SW480 (cell line): Measurements from ENCODE around the gene PNMA6F.
"Not testable (repeated sequence)": the region's sequence is repeated elsewhere in the genome, so short reads cannot be mapped to it uniquely, and the experiment has no call there.

ENCODE experiments used
- DNase-seq: peaks from one replicate; pipeline ENCODE4 v3.0.0-alpha.2; 2016; ENCODE audit warnings: low spot score

The PNMA6F gene

DNA sequence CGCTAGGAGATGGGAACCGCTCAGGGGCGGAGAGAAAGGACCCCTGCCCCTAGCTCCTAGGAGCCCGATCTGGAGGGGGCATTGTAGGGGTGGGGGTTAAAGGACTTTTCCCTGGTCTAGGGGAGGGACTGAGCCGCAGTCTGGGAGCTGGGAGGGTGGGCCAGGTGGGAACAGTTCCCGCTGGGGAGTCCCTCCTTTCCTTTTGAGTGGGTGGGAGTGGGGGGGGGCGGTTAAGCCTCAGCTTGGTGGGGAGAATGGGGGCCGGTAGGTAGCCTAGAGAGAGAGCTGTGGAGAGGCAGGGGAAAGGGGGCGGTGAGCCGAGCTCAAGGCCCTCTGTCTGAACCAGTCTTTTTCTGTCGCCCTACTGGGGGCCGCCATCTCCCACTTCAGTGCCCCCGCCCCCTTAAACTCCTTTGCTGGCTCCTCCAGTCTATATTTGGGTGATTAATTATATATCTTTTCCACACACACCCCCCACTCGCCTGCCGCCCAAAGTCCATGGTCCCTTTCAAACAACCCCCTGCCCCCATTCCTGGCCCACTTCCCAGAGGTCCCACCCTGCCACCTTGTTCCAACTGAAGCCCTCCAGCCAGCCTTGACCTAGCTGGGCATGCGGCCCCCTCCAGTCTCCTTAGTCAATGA lies 13.2 kb upstream of the PNMA6F start:
- no peak for DNase-seq

DNA sequence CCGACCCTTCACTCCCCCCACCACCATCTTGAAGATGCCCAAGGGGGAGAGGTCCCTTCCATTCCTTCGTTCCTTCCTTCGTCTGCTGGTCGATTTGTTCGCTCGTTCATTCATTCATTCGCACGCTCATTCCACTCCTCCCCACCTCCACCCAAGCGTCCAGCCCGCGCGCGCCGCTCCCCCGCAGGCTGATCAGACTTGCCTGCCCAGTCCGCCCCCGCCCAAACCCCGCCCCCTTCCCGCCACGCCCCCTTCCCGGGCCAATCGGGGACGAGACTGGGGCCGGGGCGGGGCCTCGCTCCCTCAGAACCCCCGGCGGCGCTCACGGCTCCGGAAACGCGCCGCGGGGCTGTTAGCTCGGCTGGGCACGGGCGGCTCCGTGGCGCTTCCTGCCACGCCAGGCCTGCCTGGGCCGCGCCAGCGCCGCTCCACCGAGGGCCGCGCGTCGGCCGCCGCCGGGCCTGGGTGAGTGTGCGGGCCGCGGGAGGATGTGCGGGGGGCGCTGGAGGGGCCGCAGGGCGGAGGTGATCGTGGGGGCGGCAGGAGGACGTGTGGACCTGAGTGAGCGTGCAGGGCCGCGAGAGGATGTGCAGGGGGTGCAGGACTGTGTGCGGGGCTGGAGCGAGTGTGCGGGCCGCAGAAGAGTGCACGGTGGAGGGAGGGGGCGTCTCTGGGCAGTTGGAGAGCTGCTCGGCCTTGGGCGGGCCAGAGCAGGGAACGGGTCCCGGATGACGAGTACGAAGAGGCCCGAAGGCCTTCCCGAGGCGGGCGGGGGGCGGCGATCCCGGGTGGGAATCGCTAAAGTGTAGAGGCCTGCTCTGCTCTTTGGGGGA lies 12.5 kb upstream of the PNMA6F start, which contains the start of gene ZNF275:
Gene ZNF275, plus strand, starts transcription at position 333 of the 833 bp plus-strand sequence. CDS start 2,527 bp downstream, outside the sequence.
- peak; percentile 76 for DNase-seq

DNA sequence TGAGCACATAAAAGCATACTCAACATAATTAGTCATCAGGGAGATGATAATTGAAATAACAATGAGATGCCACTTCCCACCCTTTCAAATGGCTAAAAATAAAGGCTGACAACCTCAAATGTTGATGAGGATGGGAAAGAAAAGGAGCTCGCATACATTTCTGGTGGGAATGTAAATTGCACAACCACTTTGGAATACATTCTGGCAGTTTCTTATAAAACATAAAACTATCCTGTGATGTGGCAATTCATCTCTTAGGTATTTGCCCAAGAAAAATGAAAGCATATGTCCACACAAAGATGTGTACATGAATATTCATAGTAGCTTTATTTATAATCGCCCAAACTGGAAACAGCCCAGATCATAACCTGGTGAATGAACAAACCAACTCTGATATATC lies 11.7 kb upstream of the PNMA6F start:
- peak; percentile 13 for DNase-seq

DNA sequence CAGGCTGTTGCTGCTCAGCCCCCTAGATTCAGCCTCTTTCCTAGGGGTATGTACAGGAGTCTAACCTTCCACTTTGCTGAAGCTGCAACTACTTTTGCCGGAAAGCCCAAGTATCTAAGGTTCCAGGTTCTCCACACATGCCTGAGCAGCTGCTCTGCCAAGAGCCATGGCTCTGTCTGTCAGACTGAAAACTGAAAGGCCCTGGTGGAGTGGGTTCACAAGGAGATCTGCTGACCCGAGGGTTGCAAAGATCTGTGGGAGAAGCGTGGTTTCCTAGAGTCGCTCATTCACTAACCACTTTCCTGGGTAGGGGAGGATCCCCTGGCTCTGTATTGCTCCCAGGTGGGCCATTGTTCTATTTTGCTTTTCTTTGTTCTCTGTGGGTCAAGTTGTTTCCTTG lies 6.0 kb upstream of the PNMA6F start:
- no peak for DNase-seq

DNA sequence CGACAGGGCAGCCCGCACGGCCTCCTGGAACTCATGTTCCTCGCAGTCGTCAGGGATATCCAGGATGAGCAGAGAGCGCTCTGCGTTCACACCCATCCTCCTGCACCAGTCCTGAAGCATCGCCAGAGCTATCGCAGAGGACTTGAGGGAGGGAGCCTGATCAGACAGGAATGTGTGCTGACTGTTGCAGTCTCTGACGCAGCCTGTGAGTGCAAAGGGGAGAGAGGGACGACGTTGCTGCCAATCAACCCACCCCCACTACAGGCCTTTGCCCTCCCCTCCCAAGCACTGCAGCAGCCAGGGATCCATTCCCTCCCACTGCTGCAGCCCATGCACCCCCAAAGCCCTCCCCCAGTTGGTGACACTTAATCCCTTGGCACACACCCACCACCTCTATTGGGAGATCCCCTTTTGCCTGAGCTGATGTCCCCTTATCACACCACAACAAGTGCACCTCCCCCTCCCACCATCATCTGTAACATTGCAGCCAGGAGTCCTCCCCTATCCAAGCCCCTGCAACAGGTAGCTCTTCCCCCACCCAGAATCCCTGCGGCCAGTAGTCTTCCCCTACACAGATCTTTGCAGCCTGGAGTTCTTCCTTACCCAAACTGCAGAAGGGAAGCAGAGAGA lies 897 bp downstream of the PNMA6F start:
- no peak for DNase-seq

DNA sequence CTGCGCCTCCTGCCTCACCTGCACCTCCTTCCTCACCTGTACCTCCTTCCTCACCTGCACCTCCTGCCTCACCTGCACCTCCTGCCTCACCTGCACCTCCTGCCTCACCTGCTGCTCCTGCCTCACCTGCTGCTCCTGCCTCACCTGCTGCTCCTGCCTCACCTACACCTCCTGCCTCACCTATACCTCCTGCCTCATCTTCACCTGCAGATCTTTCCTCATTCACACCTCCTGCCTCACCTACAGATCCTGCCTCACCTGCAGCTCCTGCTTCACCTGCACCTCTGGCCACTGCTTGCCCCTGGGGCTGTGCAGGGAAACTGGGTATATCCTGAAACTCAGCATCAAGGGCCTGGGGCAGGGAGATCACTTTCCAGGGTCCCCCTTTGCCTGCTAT lies 1.5 kb downstream of the PNMA6F start:
- DNase-seq: not testable (repeated sequence)

DNA sequence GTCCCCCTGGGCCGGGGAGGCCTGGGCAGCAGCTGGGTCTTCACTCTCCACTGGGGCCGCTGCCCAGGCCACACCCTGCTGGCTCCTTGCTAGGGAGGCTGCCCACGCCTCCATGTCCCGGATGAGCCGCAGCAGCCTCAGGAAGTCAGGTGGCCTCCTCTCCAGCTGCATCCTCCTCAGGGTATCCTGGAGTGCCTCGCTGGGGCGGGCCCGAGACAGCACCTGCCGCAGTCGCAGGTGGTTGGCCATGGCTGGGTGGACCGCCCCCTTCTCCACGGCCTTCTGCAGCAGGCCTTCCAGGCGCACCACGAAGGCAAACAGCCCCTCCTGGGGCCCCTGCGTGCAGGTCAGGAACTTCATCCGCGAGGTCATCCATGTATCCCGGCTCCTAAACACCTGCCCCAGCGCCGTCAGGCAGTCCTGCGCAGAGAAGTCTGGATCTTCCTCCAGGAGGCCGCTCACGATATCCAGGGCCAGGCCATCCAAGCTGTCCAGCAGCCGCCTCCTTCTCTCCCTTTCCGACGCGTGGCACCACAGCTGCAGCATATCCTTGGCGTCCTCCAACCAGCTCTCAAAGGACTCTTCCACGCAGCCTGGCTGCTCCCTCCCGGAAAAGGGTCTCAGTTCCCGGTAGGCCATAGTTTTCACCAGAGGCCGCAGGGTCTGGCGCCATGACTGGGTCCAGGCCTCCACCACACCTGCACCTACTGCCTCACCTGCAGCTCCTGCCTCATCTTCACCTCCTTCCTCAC lies 2.1 kb downstream of the PNMA6F start:
- DNase-seq: no peak

DNA sequence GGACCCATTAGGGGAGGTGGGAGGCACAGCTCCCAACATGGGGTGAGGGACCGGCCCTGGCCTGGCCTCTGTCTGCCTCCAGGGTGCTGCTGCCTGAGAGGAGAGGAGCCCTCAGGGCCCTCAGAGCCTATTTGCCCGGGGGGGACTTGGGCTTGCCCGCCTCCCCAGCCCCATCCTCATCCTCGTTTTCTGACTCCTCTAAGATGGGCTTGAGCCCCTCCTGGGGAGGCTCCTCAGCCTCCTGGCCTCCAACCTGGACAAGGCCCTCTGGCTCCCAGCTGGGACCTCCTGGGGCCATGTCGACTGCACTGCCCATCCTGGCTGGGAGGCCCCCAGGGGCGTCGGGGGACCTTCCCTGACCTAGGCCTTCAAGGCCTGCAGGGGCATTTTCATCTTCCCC lies 2.8 kb downstream of the PNMA6F start:
- DNase-seq: no peak

DNA sequence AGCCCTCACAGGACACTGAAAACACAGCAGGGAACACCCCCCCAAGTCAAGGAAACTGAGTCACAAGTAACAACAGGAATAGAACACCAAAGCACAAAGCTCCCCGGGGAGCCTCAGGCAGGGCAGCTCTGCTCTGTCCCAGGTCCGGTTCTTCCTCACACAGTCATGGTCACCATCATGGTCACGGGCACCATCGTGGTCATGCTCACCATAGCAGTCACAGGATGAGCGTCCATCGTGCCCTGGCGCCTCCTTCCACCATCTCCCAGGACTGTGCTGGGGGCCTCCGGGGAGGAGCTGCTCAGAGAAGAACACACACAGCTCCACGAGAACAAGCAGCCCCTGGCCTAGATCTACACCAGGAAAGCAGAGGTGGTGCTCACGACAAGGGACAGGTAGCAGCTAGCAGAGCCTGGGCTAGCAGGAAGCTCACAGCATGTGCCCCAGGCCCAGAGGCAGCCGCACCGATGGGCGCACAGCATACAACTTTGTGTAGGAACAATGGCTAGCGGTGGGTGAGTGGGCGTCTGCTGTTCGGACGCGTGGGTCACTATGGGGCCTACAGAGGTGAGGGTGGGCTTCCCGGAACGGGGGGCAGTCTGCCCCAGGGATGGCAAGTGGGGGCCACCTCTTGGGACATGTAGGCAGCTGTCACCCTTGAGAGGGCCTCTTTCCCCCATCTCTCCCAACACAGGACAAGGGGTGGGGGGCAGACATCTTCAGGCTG lies 3.4 kb downstream of the PNMA6F start:
- DNase-seq: no peak

DNA sequence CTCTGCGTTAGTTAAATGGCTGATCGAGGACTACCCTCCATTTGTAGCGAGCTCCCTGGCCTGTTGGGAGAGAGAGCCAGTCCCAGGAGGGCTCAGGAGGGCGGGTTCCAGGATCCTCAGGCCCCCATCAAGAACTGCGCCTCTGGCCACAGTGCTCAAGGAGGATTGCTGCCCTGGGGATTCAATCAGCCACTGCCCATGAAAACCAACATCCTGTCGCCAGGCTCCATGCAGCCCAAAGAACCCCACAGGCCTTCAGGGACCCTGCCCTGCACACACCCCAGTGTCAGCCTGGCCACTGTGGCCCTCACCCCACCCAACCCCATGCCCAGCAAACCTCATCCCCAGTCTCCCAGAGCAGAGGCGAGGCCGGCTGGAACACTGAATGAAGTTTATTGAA lies 4.3 kb downstream of the PNMA6F start:
- no peak for DNase-seq

DNA sequence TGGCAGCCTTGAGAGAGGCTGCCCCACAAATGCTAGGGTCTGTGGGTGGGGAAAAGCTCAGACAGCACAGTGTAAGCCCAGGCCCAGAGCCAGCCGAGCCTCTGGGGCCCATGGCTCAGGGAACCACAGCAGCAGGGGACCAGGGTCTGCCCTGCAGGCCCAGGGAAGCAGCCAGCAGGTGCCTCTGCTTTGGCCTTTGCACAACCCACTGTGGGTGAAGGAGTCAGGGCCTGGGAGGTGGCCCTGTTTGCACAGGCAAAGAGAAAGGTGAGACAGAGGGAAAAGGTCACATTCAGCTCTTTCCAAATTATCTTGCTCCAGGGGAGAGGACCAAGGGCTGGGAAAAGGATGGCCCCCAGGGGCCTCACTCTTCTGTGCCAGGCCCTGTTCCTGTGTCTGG lies 8.7 kb downstream of the PNMA6F start:
- no peak for DNase-seq

DNA sequence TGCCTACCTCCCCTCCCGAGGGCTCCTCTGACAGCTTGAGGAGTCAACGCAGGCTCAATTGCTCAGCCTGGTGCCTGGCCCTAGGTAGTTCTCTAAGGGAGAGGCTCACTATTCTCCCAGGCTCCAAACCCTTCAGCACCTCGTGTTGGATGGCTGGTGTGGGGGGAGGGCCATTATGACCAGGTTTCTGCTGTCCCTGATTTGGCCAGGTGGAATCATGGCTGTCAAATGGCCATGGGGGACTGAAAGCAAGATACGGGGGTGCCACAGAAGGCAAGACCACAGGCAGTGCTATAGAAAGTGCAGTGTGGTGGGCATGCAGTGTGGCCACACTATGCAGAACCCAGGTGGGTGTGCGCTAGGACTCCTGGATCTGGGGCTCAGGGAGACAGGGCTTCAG lies 9.5 kb downstream of the PNMA6F start:
- DNase-seq: no peak

DNA sequence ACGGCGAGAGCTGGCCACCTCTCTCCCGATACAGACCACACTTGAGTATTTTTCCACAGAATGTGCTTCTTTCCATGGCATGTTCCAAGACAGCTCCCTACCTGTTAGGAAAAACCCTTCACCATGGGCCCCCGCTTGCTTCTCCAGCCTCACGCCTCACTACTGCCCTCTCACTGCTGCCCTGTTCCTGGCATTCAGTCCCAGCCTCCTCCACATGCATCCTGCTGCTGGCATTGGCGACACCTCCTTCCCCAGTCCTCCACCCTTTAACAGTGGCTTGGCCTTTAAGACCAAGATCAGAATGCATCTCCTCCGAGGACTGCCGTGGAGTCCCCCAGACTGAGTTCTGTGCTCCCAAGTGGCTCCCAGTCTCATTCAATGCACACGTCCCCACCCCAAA lies 10.7 kb downstream of the PNMA6F start:
- DNase-seq: no peak

DNA sequence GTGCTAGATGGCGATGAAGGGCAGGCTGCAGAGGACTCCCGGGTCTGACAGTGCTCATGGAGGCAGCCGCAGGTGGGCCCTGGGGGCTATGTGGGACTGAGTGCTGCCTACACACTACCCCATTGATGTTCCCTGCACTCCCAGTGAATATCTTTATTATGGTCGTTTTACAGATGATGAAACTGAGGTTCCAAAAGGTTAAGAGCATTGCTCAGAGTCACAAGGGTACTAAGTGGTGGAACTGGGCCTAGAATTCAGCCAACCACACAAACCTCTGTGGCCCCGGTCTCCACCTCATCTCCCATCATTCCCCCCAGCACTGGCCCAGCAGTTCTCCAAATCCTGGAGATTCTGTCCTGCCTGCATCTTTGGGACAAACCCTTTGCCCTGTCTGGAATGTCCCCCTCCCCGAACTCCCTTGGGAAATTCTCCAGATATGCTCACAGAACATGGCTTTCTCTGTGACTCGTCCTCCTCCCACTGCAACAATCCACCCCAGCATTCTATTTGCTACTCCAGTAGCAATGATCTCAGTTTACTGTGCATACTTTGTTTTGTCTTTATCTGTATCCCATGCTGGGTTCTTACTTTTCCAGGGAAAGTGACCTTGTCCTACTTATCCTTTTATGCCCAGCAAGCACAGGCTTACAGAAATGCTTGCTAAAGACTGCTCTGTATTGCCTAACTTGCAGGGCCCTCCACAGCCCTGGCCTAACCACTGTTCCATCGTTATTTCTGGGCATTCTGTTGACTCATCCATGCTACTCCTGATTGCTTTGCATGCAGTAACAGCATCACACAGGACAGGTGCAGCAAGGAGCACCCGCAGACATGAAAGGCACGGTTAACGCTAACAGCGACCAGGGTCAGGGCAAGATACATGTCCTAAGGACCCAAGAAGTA lies 14.0 kb downstream of the PNMA6F start:
- no peak for DNase-seq

DNA sequence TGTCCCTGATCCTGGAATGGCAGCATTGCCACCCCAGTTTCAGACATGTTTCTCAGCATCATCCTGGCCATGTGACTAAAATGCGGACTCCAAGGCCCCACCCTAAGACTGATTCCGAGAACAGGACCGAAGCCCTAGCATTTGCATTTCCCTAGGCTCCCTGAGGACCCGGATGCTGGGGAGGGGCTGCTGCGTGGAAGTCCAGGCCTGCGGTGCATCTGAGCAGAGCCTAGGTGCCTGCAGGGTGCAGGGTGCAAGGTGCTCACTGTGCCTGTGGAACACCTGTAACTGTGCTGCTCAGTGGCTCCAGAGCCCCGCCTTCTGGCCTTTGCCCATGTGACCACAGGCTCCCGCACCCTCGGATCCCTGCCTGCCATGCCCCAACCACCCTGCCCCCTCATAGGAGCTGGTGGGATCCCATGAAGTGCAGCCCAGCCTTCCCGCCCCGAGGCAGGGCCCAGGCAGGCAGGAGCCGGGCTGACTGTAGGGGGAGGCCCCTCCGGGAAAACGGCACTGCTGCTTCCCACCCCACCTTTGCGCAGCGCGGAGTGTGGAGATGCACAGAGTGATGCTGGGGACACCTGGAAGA lies 14.9 kb downstream of the PNMA6F start:
- DNase-seq: no peak

DNA sequence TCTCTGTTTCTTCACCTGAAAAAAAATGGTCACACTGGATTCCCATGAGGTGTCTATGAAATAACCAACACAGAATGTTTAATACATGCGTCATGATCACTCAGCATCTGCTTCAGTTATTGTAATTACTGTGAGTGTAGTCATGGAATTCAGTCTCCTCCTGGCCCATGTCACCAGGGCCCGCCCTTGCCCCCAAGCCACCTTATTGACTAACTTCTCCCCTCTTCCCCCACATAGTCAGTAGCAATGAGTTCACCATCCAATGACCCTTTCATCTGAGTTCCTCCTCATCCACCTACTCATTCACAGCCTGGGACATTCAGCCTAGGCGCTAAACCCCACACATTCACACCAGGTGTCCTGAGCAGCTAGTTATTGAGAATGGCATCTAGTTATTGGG lies 15.6 kb downstream of the PNMA6F start:
- DNase-seq: no peak

DNA sequence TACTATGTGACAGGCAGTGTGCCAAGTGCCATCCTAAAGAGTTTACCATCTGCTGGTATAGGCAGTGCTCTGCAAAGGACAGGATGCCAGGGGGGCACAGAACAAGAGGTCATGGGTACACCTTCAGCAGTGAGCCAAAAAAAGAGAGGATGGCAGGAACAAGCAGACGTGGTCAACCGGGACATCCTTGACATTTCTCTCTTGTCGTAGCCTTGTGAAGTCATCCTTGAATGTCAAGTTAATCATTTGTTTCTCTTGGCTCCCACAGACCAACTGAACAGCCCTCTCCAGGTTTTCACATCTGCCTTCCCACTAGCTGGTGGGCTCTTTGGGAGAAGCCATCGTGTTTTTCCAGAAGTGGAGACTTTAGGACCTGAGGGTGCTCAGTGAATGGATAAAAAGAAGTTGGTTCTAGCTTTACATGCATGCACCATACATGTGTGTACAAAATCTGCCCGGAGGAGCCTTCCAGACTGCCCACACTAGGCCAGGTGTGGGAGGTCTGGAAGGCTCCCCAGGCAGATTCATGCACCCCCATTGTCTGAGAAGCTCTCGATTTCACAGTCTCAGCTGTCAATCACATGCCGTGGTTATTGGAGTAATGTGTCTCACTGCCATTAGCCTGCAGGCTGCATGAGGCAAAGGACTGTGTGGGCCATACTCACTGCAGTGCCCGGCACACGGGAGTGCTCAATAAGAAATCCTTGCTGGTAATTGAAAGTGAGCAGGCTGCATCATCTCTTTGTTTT lies 16.4 kb downstream of the PNMA6F start:
- DNase-seq: no peak

DNA sequence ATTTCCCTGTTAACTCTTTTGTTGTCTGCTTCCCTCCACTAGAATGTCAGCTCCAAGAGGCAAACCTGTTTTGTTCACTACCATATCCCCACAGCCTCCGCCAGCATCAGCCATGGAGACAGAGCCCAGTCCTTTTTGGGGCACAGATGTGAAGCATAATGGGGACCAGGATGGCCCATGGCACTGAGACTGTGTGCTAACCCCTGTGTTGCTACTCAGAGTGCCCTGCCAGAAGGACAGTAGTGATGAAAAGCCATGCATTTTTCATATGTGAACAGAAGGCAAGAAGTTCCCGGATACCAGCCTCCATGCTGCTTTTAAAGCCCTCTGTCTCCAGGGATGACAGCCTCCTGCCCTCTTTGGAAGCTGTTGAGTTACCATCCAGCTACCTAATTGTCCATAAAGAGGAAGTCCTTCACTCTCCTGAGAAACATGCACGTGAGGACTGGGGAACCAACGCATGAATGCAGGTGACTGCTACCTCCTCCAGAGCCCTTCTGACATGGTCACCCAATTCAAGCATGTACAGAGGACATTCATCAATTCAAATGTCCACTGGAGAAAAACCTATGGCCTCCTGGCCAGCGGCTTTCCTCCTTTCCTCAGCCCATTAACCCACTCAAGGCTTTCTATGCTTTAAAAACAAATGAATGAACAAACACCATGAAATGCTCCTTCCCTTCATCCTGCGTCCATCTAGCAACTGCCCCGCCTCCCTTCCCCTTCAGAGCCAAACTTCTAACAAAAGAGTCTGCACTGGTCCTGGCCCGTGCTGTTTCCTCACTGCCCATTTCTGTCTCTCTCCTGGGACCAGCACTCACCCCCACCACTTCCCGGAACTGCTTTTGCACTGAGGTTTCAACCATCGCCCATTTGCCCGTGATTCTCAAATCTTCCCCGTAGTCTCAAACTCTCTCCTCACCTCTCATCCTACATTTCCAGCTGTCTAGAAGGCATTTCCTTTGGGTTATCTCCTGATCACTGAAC lies 18.0 kb downstream of the PNMA6F start:
- DNase-seq: no peak
